Fibroblast of lung (primary cell): ENCODE data around the gene CYP4F22. TPM values are rescaled to one million over a fixed set of nuclear protein-coding genes. Genes with fewer than 3 reads are reported as not detected.

Experiments
- DNase-seq, 2 donors: peaks; one replicate each; pipeline versions ENCODE4 v3.0.0 to v3.0.0-alpha.2; 2010; ENCODE audit warnings: low read depth in 2 of 2
- H2AFZ ChIP-seq: 2 replicates; pipeline ENCODE4 v1.5.1; 2012; ENCODE audit warnings: low read length, control low read depth, inconsistent platforms
- H3K27ac ChIP-seq: 2 replicates; pipeline ENCODE4 v1.5.1; 2011; ENCODE audit warnings: low read length, control low read depth; ENCODE audit not compliant: insufficient read depth
- H3K27me3 ChIP-seq: 2 replicates; pipeline ENCODE4 v1.5.1; 2011; ENCODE audit warnings: mild to moderate bottlenecking, low read length; ENCODE audit not compliant: control insufficient read depth, insufficient read depth
- H3K36me3 ChIP-seq: 2 replicates; pipeline ENCODE4 v1.5.1; 2011; ENCODE audit warnings: low read length; ENCODE audit not compliant: control insufficient read depth, insufficient read depth
- H3K4me1 ChIP-seq: 2 replicates; pipeline ENCODE4 v1.5.1; 2011; ENCODE audit warnings: low read length; ENCODE audit not compliant: control insufficient read depth, insufficient read depth; ENCODE audit errors: extremely low read depth
- H3K4me2 ChIP-seq: 2 replicates; pipeline ENCODE4 v1.5.1; 2011; ENCODE audit warnings: low read length, control low read depth; ENCODE audit not compliant: insufficient read depth; ENCODE audit errors: extremely low read depth
- H3K4me3 ChIP-seq, 4 experiments: fragments of 200-600 bp in 1 of 4; sonication (generic) in 1 of 4; replicated peaks in 1 of 4; 2 replicates each; pipeline ENCODE4 v1.5.1; 2011 to 2016; ENCODE audit warnings: low read length in 4 of 4, low read depth in 3 of 4, mild to moderate bottlenecking in 3 of 4, control low read depth in 2 of 4, inconsistent platforms in 1 of 4, mixed read lengths in 1 of 4; ENCODE audit not compliant: insufficient read depth in 1 of 4; ENCODE audit errors: control extremely low read depth in 1 of 4
- H3K79me2 ChIP-seq: 2 replicates; pipeline ENCODE4 v1.5.1; 2012; ENCODE audit warnings: mild to moderate bottlenecking, low read length, inconsistent platforms; ENCODE audit not compliant: control insufficient read depth, insufficient read depth
- H3K9ac ChIP-seq: 2 replicates; pipeline ENCODE4 v1.5.1; 2011; ENCODE audit warnings: mild to moderate bottlenecking, low read length, control low read depth; ENCODE audit not compliant: insufficient read depth
- H3K9me3 ChIP-seq: 2 replicates; pipeline ENCODE4 v1.5.1; 2012; ENCODE audit warnings: low read depth, low read length; ENCODE audit not compliant: control insufficient read depth, insufficient read depth
- H4K20me1 ChIP-seq: 2 replicates; pipeline ENCODE4 v1.5.1; 2011; ENCODE audit warnings: low read length; ENCODE audit not compliant: control insufficient read depth, insufficient read depth; ENCODE audit errors: extremely low read depth
- EZH2 ChIP-seq: IDR thresholded peaks from 2 replicates; pipeline ENCODE4 v1.5.1; 2012; ENCODE audit warnings: low read length, control low read depth, mild to moderate bottlenecking; ENCODE audit errors: missing control alignments
- polyA plus RNA-seq, 2 donors: library from polyadenylated mRNA; depleted of rRNA in 1 of 2; stranded (reverse) in 1 of 2; unstranded in 1 of 2; fragments of >200 nt; gene quantifications; 2 replicates each; pipeline ENCODE4 v1.2.1, GENCODE V29; 2011 to 2012; ENCODE audit warnings: missing spikeins in 1 of 2
- total RNA-seq: library from RNA; depleted of rRNA; stranded (reverse); fragments of >200 nt; gene quantifications from 2 replicates; pipeline ENCODE4 v1.2.1, GENCODE V29; 2014
- TF ChIP-seq, protein P1 (sequence below), 2 donors: IDR thresholded peaks in 1 of 2; conservative IDR thresholded peaks in 1 of 2; 1 replicate in 1 of 2; 2 replicates in 1 of 2; pipeline ENCODE4 v1.5.1; 2011 to 2012; ENCODE audit warnings: low read length in 2 of 2, control low read depth in 1 of 2, inconsistent platforms in 1 of 2, low read depth in 1 of 2, mild to moderate bottlenecking in 1 of 2

Gene CYP4F22
- total and polyA plus RNA-seq, 2 donors (not counting 1 experiment from before 2014, with no cell fraction given) = not detected

DNA sequence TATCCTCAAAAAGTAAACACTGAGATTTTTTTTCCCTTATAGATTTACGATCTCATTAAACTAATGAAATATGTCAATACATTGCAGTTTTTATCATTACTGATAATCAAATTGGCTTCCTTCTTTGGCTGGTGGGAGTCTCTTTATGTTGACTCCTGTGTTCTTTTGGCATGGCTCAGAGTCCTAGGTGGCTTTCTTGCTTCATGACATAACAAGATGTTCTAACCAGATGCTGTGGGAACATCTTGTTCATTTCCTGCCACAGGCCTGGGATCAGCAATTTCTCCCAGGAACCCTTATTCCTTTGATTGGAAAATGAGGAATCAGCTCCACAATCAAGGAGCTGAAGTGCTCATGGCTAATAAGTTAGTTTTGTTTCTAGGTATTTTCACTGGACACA is 13.2 kb upstream of the CYP4F22 start:
- H3K9me3 ChIP-seq = no peaks in the 10 kb centered on the region
- no peak overlapping the region for H3K27ac ChIP-seq
- H3K36me3 ChIP-seq = no peaks in the 10 kb centered on the region
- no peak overlapping the region for H3K4me2 ChIP-seq
- no peaks in the 10 kb centered on the region for H3K27me3 ChIP-seq
- H3K79me2 ChIP-seq = no peaks in the 10 kb centered on the region
- DNase-seq = no peak
- no peak overlapping the region for H3K9ac ChIP-seq
- no peak for TF ChIP-seq EZH2
- TF ChIP-seq, protein P1, sequence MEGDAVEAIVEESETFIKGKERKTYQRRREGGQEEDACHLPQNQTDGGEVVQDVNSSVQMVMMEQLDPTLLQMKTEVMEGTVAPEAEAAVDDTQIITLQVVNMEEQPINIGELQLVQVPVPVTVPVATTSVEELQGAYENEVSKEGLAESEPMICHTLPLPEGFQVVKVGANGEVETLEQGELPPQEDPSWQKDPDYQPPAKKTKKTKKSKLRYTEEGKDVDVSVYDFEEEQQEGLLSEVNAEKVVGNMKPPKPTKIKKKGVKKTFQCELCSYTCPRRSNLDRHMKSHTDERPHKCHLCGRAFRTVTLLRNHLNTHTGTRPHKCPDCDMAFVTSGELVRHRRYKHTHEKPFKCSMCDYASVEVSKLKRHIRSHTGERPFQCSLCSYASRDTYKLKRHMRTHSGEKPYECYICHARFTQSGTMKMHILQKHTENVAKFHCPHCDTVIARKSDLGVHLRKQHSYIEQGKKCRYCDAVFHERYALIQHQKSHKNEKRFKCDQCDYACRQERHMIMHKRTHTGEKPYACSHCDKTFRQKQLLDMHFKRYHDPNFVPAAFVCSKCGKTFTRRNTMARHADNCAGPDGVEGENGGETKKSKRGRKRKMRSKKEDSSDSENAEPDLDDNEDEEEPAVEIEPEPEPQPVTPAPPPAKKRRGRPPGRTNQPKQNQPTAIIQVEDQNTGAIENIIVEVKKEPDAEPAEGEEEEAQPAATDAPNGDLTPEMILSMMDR (conservative IDR thresholded peaks at IDR 0.05 in 1 of 2, IDR thresholded peaks at IDR 0.05 in 1 of 2; ENCODE audit: low read depth in 1 of 2, low read length in 2 of 2) = no peak
- no peak overlapping the region for H2AFZ ChIP-seq
- no peaks in the 10 kb centered on the region for H3K4me1 ChIP-seq
- H3K4me3 ChIP-seq = no peak overlapping the region
- no peaks in the 10 kb centered on the region for H4K20me1 ChIP-seq

DNA sequence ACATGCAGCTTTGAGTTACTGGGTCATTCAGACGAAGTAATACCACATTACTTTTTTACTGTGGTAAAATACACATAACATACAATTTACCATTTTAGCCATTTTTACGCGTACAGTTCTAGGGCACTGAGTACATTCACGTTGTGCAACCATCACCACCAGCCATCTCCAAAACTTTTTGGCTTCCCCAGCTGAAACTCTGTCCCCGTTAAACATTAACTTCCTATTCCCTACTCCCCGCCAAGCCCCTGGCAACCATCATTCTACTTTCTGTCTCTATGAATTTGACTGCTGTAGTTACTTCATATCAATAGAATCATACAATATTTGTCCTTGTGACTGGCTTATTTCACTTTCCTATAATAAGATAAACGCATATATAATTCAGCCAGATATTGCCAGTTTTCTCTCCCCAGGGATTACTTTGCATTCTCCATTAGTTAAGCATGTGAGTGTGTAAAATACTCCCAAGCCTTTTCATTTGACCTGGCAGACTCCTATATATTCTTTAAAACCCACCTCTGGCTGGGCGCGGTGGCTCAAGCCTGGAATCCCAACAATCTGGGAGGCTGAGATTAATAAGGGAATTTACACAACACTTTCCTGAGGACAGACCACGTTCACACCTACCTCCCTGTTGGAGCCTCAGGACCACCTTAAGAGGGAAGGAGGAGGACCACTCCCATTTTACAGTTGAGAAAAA is 10.0 kb upstream of the CYP4F22 start:
- no peaks in the 10 kb centered on the region for H3K4me1 ChIP-seq
- H3K79me2 ChIP-seq = no peaks in the 10 kb centered on the region
- no peaks in the 10 kb centered on the region for H4K20me1 ChIP-seq
- TF ChIP-seq EZH2 = no peak
- TF ChIP-seq, protein P1 (conservative IDR thresholded peaks at IDR 0.05 in 1 of 2, IDR thresholded peaks at IDR 0.05 in 1 of 2; ENCODE audit: low read depth in 1 of 2, low read length in 2 of 2) = no peak
- DNase-seq = no peak
- no peak overlapping the region for H3K4me3 ChIP-seq
- H3K4me2 ChIP-seq = no peak overlapping the region
- H3K27me3 ChIP-seq = no peaks in the 10 kb centered on the region
- no peak overlapping the region for H3K9ac ChIP-seq
- H2AFZ ChIP-seq = no peak overlapping the region
- H3K36me3 ChIP-seq = no peaks in the 10 kb centered on the region
- H3K27ac ChIP-seq = no peak overlapping the region
- no peaks in the 10 kb centered on the region for H3K9me3 ChIP-seq

- Histone ChIP-seq H3K36me3 (no peaks in the 10 kb centered on the region), H2AFZ (no peak overlapping the region), H3K4me1 (no peaks in the 10 kb centered on the region), H3K9ac (no peak overlapping the region), H4K20me1 (no peaks in the 10 kb centered on the region), H3K27ac (no peak overlapping the region), H3K4me3 (no peak overlapping the region), H3K9me3 (no peaks in the 10 kb centered on the region), H3K79me2 (no peaks in the 10 kb centered on the region), H3K4me2 (no peak overlapping the region), H3K27me3 (no peaks in the 10 kb centered on the region)
- TF ChIP-seq, protein P1 (conservative IDR thresholded peaks at IDR 0.05 in 1 of 2, IDR thresholded peaks at IDR 0.05 in 1 of 2; ENCODE audit: low read depth in 1 of 2, low read length in 2 of 2) = no peak
- TF ChIP-seq EZH2 = no peak
- DNase-seq = no peak
These were observed 9.4 kb upstream of the CYP4F22 start for GRCh38 chr19:15498910-15499309.
